ENCODE data around the gene SLC35F6.

GRCh38 chr2:26729311-26729710 is 34.8 kb upstream of the SLC35F6 start:
- TF ChIP-seq POLR2A (IDR thresholded peaks at IDR 0.05): no peak
- TF ChIP-seq, protein P1, sequence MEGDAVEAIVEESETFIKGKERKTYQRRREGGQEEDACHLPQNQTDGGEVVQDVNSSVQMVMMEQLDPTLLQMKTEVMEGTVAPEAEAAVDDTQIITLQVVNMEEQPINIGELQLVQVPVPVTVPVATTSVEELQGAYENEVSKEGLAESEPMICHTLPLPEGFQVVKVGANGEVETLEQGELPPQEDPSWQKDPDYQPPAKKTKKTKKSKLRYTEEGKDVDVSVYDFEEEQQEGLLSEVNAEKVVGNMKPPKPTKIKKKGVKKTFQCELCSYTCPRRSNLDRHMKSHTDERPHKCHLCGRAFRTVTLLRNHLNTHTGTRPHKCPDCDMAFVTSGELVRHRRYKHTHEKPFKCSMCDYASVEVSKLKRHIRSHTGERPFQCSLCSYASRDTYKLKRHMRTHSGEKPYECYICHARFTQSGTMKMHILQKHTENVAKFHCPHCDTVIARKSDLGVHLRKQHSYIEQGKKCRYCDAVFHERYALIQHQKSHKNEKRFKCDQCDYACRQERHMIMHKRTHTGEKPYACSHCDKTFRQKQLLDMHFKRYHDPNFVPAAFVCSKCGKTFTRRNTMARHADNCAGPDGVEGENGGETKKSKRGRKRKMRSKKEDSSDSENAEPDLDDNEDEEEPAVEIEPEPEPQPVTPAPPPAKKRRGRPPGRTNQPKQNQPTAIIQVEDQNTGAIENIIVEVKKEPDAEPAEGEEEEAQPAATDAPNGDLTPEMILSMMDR (IDR thresholded peaks at IDR 0.05): no peak
